HepG2 (cell line): ENCODE data around the gene SYCP2. TPM values are rescaled to one million over a fixed set of nuclear protein-coding genes. Genes with fewer than 3 reads are reported as not detected.

Experiments
- ATRX ChIP-seq: sonication (generic); formaldehyde crosslinking; IDR thresholded peaks from 2 replicates; pipeline ENCODE4 v1.4.0; 2020; ENCODE audit warnings: missing genetic modification reagents, borderline replicate concordance
- CTCF ChIP-seq: sonication (generic); formaldehyde crosslinking; IDR thresholded peaks from 2 replicates; pipeline ENCODE4 v1.5.0; 2020; ENCODE audit warnings: mild to moderate bottlenecking, missing genetic modification reagents, moderate library complexity
- ERF ChIP-seq: IDR thresholded peaks from 2 replicates; pipeline ENCODE4 v1.6.1; 2018; ENCODE audit warnings: missing biosample characterization, missing genetic modification reagents
- HOXA3 ChIP-seq: sonication (generic); formaldehyde crosslinking; IDR thresholded peaks from 2 replicates; pipeline ENCODE4 v1.5.0; 2020; ENCODE audit warnings: missing genetic modification reagents
- MED8 ChIP-seq: sonication (generic); formaldehyde crosslinking; IDR thresholded peaks from 2 replicates; pipeline ENCODE4 v1.8.1; 2023; ENCODE audit warnings: mild to moderate bottlenecking, missing genetic modification reagents; ENCODE audit not compliant: insufficient replicate concordance
- TRIM22 ChIP-seq: fragments of 450-650 bp; IDR thresholded peaks from 2 replicates; pipeline ENCODE4 v1.6.1; 2017
- ZBTB26 ChIP-seq: IDR thresholded peaks from 2 replicates; pipeline ENCODE4 v1.6.1; 2016; ENCODE audit warnings: missing compliant biosample characterization, missing genetic modification reagents, borderline replicate concordance
- ZFP36L1 ChIP-seq: sonication (generic); formaldehyde crosslinking; IDR thresholded peaks from 2 replicates; pipeline ENCODE4 v1.8.0; 2022; ENCODE audit warnings: mild to moderate bottlenecking, missing genetic modification reagents, moderate library complexity
- ZGPAT ChIP-seq: IDR thresholded peaks from 2 replicates; pipeline ENCODE4 v1.6.1; 2016; ENCODE audit warnings: mild to moderate bottlenecking
- ZNF337 ChIP-seq: sonication (generic); formaldehyde crosslinking; IDR thresholded peaks from 2 replicates; pipeline ENCODE4 v1.5.1; 2020; ENCODE audit warnings: missing genetic modification reagents, low read depth, mild to moderate bottlenecking, borderline replicate concordance
- ZNF441 ChIP-seq: sonication (generic); formaldehyde crosslinking; IDR thresholded peaks from 2 replicates; pipeline ENCODE4 v1.7.0; 2021; ENCODE audit warnings: missing genetic modification reagents, borderline replicate concordance
- ZNF614 ChIP-seq: IDR thresholded peaks from 2 replicates; pipeline ENCODE4 v1.6.1; 2018; ENCODE audit warnings: missing biosample characterization, missing genetic modification reagents, inconsistent platforms, borderline replicate concordance
- ZNF619 ChIP-seq: sonication (generic); formaldehyde crosslinking; IDR thresholded peaks from 2 replicates; pipeline ENCODE4 v1.4.0; 2020; ENCODE audit warnings: mild to moderate bottlenecking, missing genetic modification reagents
- ZNF776 ChIP-seq: sonication (generic); formaldehyde crosslinking; IDR thresholded peaks from 2 replicates; pipeline ENCODE4 v1.4.0; 2020; ENCODE audit warnings: mild to moderate bottlenecking, missing genetic modification reagents
- ZSCAN22 ChIP-seq: sonication (generic); formaldehyde crosslinking; IDR thresholded peaks from 2 replicates; pipeline ENCODE4 v1.4.0; 2020; ENCODE audit warnings: mild to moderate bottlenecking, missing genetic modification reagents
- polyA plus RNA-seq, 8 experiments: library from polyadenylated mRNA; depleted of rRNA in 3 of 8; stranded (reverse) in 7 of 8; unstranded in 1 of 8; fragments of >200 nt; fragmentation: Illumina TruSeq in 4 of 8; extraction: Trizol in 4 of 8; gene quantifications; 2 replicates each; pipeline versions ENCODE4 v1.2.1 to v1.2.3, GENCODE V29; 2011 to 2016; ENCODE audit warnings: low read depth in 4 of 8, missing spikeins in 1 of 8, mixed read lengths in 1 of 8; ENCODE audit not compliant: insufficient read depth in 1 of 8
- total RNA-seq, 5 experiments: library from RNA; depleted of rRNA; stranded (reverse); fragments of >200 nt; fragmentation: Illumina TruSeq; extraction: Trizol; gene quantifications; 2 replicates each; pipeline ENCODE4 v1.2.3, GENCODE V29; 2016; ENCODE audit warnings: low read depth in 1 of 5
- TF ChIP-seq, protein P1 (sequence below): sonication (generic); formaldehyde crosslinking; IDR thresholded peaks from 2 replicates; pipeline ENCODE4 v1.4.0; 2020; ENCODE audit warnings: missing genetic modification reagents
- TF ChIP-seq, protein P2 (sequence below): sonication (generic); formaldehyde crosslinking; IDR thresholded peaks from 2 replicates; pipeline ENCODE4 v1.4.0; 2020; ENCODE audit warnings: missing genetic modification reagents
- TF ChIP-seq, protein P3 (sequence below): IDR thresholded peaks from 2 replicates; pipeline ENCODE4 v1.6.1; 2016; ENCODE audit warnings: missing compliant biosample characterization, missing genetic modification reagents, borderline replicate concordance
- TF ChIP-seq, protein P4 (sequence below): sonication (generic); formaldehyde crosslinking; IDR thresholded peaks from 2 replicates; pipeline ENCODE4 v1.9.0; 2021; ENCODE audit warnings: missing genetic modification reagents, mild to moderate bottlenecking, borderline replicate concordance

Gene SYCP2
- total and polyA plus RNA-seq, 2 of the 13 experiments (the other 11 are each of a cell fraction or from before 2014, with no cell fraction given) = 0.07 to 0.24 TPM

DNA sequence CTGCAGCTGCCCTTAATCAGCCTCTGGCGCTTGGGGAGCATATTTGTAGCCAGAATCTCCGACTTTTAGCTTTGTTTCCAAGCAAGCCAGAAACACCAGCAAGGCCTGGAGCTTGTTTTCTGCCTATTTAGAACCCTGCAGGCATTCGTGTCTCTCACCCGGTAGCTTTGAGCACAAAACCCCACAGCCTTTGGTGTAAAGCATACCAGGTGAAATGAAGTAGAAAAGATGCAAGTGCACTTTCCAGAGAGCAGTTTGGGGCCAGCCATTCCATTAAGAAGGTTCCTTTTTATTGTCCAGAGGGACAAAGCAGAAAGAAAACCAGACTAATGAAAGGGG lies 7.5 kb upstream of the SYCP2 start (continued):
- TF ChIP-seq, protein P1, sequence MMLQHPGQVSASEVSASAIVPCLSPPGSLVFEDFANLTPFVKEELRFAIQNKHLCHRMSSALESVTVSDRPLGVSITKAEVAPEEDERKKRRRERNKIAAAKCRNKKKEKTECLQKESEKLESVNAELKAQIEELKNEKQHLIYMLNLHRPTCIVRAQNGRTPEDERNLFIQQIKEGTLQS = no peak
- no peak for TF ChIP-seq ZSCAN22 (CRISPR knock-in tag)
- no peak for TF ChIP-seq CTCF (CRISPR knock-in tag)
- TF ChIP-seq ZNF619 (CRISPR knock-in tag) = no peak
- TF ChIP-seq, protein P2, sequence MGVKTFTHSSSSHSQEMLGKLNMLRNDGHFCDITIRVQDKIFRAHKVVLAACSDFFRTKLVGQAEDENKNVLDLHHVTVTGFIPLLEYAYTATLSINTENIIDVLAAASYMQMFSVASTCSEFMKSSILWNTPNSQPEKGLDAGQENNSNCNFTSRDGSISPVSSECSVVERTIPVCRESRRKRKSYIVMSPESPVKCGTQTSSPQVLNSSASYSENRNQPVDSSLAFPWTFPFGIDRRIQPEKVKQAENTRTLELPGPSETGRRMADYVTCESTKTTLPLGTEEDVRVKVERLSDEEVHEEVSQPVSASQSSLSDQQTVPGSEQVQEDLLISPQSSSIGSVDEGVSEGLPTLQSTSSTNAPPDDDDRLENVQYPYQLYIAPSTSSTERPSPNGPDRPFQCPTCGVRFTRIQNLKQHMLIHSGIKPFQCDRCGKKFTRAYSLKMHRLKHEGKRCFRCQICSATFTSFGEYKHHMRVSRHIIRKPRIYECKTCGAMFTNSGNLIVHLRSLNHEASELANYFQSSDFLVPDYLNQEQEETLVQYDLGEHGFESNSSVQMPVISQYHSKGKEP (CRISPR knock-in tag) = no peak
- no peak for TF ChIP-seq MED8 (CRISPR knock-in tag)
- no peak for TF ChIP-seq ZNF776 (CRISPR knock-in tag)
- TF ChIP-seq, protein P3, sequence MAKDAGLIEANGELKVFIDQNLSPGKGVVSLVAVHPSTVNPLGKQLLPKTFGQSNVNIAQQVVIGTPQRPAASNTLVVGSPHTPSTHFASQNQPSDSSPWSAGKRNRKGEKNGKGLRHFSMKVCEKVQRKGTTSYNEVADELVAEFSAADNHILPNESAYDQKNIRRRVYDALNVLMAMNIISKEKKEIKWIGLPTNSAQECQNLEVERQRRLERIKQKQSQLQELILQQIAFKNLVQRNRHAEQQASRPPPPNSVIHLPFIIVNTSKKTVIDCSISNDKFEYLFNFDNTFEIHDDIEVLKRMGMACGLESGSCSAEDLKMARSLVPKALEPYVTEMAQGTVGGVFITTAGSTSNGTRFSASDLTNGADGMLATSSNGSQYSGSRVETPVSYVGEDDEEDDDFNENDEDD (CRISPR knock-in tag) = no peak
- TF ChIP-seq ZNF441 (CRISPR knock-in tag) = peak; percentile 6; the same call in 1 of the 2 replicates
- no peak for TF ChIP-seq HOXA3 (CRISPR knock-in tag)
- TF ChIP-seq ERF (CRISPR knock-in tag) = 0 out of 2 replicates have a peak, but pooled peaks have one; percentile 1
- TF ChIP-seq TRIM22 = no peak
- 0 out of 2 replicates have a peak, but pooled peaks have one; percentile 5 for TF ChIP-seq ZGPAT (CRISPR knock-in tag)
- TF ChIP-seq ATRX (CRISPR knock-in tag) = no peak
- TF ChIP-seq ZNF614 (CRISPR knock-in tag) = no peak
- 0 out of 2 replicates have a peak, but pooled peaks have one; percentile 21 for TF ChIP-seq ZFP36L1 (CRISPR knock-in tag)
- TF ChIP-seq ZNF337 = 0 out of 2 replicates have a peak, but pooled peaks have one; percentile 10
- TF ChIP-seq ZBTB26 (CRISPR knock-in tag) = no peak
- TF ChIP-seq, protein P4, sequence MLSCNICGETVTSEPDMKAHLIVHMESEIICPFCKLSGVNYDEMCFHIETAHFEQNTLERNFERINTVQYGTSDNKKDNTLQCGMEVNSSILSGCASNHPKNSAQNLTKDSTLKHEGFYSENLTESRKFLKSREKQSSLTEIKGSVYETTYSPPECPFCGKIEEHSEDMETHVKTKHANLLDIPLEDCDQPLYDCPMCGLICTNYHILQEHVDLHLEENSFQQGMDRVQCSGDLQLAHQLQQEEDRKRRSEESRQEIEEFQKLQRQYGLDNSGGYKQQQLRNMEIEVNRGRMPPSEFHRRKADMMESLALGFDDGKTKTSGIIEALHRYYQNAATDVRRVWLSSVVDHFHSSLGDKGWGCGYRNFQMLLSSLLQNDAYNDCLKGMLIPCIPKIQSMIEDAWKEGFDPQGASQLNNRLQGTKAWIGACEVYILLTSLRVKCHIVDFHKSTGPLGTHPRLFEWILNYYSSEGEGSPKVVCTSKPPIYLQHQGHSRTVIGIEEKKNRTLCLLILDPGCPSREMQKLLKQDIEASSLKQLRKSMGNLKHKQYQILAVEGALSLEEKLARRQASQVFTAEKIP (CRISPR knock-in tag) = no peak
